Activated T-cell treated with anti-CD3 and anti-CD28 coated beads, Interleukin-2, amount 50 U/mL, for 24 hours (primary cell): ENCODE results near the gene UNC45A.
A peak's percentile ranks its signal among the peaks of the same experiment; 100 is the strongest.
"Not testable (repeated sequence)": the region's sequence is repeated elsewhere in the genome, so short reads cannot be mapped to it uniquely, and the experiment has no call there.

Experiments used
- DNase-seq: peaks from one replicate; pipeline ENCODE4 v3.0.0-alpha.2; 2020
- H3K27ac Mint-ChIP-seq: 2 replicates; pipeline ENCODE4 v1.8.0; 2020; ENCODE audit warnings: mild to moderate bottlenecking, mixed read lengths
- H3K27me3 Mint-ChIP-seq: 2 replicates; pipeline ENCODE4 v1.8.0; 2020; ENCODE audit warnings: mixed read lengths
- H3K36me3 Mint-ChIP-seq: 2 replicates; pipeline ENCODE4 v1.8.0; 2020; ENCODE audit warnings: low read depth, mixed read lengths
- H3K4me1 Mint-ChIP-seq: 2 replicates; pipeline ENCODE4 v1.8.0; 2020; ENCODE audit warnings: low read depth, mixed read lengths
- H3K4me3 Mint-ChIP-seq: 2 replicates; pipeline ENCODE4 v1.8.0; 2020; ENCODE audit warnings: mild to moderate bottlenecking, moderate library complexity, mixed read lengths
- H3K9me3 Mint-ChIP-seq: 2 replicates; pipeline ENCODE4 v1.8.0; 2020; ENCODE audit warnings: mixed read lengths

Gene UNC45A

GRCh38 chr15:90918835-90919234 lies 16.2 kb upstream of the UNC45A start:
- H3K4me3 Mint-ChIP-seq = no peak overlapping the region
- H3K36me3 Mint-ChIP-seq = peaks cover 94% of the 10 kb centered on the region
- H3K4me1 Mint-ChIP-seq = peaks cover 20% of the 10 kb centered on the region
- H3K9me3 Mint-ChIP-seq = no peaks in the 10 kb centered on the region
- H3K27ac Mint-ChIP-seq = no peak overlapping the region
- no peaks in the 10 kb centered on the region for H3K27me3 Mint-ChIP-seq
- DNase-seq = no peak

- no peak for DNase-seq
- Mint-ChIP-seq H3K27ac (peak overlapping the region; percentile 86), H3K27me3 (no peaks in the 10 kb centered on the region), H3K4me3 (no peak overlapping the region), H3K4me1 (peaks cover 32% of the 10 kb centered on the region), H3K36me3 (peaks cover 73% of the 10 kb centered on the region), H3K9me3 (no peaks in the 10 kb centered on the region)
Measured at GRCh38 chr15:90921887-90922286, 13.2 kb upstream of the UNC45A start.

GRCh38 chr15:90922712-90923322 lies 12.3 kb upstream of the UNC45A start:
- peaks cover 32% of the 10 kb centered on the region for H3K4me1 Mint-ChIP-seq
- peak; percentile 46 for DNase-seq
- peaks cover 64% of the 10 kb centered on the region for H3K36me3 Mint-ChIP-seq
- H3K9me3 Mint-ChIP-seq, H3K4me3 Mint-ChIP-seq, H3K27me3 Mint-ChIP-seq: not testable (repeated sequence)
- peak overlapping the region; percentile 86 for H3K27ac Mint-ChIP-seq

- Mint-ChIP-seq H3K27ac (peak overlapping the region; percentile 86), H3K4me3 (no peak overlapping the region), H3K27me3 (no peaks in the 10 kb centered on the region), H3K36me3 (peaks cover 49% of the 10 kb centered on the region), H3K9me3 (no peaks in the 10 kb centered on the region), H3K4me1 (peaks cover 38% of the 10 kb centered on the region)
- DNase-seq = no peak
Measured at GRCh38 chr15:90924375-90924774, 10.7 kb upstream of the UNC45A start.

- not testable (repeated sequence) for H3K27ac Mint-ChIP-seq, H3K27me3 Mint-ChIP-seq, H3K9me3 Mint-ChIP-seq, H3K4me3 Mint-ChIP-seq, DNase-seq
- Mint-ChIP-seq H3K4me1 (peaks cover 56% of the 10 kb centered on the region), H3K36me3 (peaks cover 47% of the 10 kb centered on the region)
Measured at GRCh38 chr15:90926766-90927165, 8.3 kb upstream of the UNC45A start.

- Mint-ChIP-seq H3K36me3 (peaks cover 38% of the 10 kb centered on the region), H3K4me3 (peak overlapping the region; percentile 56), H3K27ac (peak overlapping the region; percentile 35), H3K4me1 (peaks cover 50% of the 10 kb centered on the region)
- not testable (repeated sequence) for H3K27me3 Mint-ChIP-seq, DNase-seq, H3K9me3 Mint-ChIP-seq
Measured at GRCh38 chr15:90928106-90928505, 7.0 kb upstream of the UNC45A start.

- DNase-seq = no peak
- Mint-ChIP-seq H3K27me3 (no peaks in the 10 kb centered on the region), H3K4me3 (peak overlapping the region; percentile 97)
Measured at GRCh38 chr15:90929246-90930019, 5.7 kb upstream of the UNC45A start.

GRCh38 chr15:90930861-90931574 lies 4.1 kb upstream of the UNC45A start:
- Mint-ChIP-seq H3K4me1 (peaks cover 54% of the 10 kb centered on the region), H3K27ac (peak overlapping the region; percentile 99), H3K36me3 (peaks cover 30% of the 10 kb centered on the region), H3K27me3 (no peaks in the 10 kb centered on the region), H3K9me3 (no peaks in the 10 kb centered on the region), H3K4me3 (peak overlapping the region; percentile 97)
- DNase-seq = no peak

More at GRCh38 chr15:90929246-90930019, 5.7 kb upstream of the UNC45A start:
- Mint-ChIP-seq H3K36me3 (peaks cover 29% of the 10 kb centered on the region), H3K4me1 (peaks cover 49% of the 10 kb centered on the region), H3K27ac (peak overlapping the region; percentile 99), H3K9me3 (no peaks in the 10 kb centered on the region)

GRCh38 chr15:90931575-90931827 lies 3.6 kb upstream of the UNC45A start:
- H3K4me1 Mint-ChIP-seq = peaks cover 59% of the 10 kb centered on the region
- H3K4me3 Mint-ChIP-seq = peak overlapping the region; percentile 97
- H3K36me3 Mint-ChIP-seq = peaks cover 34% of the 10 kb centered on the region
- peak overlapping the region; percentile 99 for H3K27ac Mint-ChIP-seq
- no peak for DNase-seq
- H3K27me3 Mint-ChIP-seq = no peaks in the 10 kb centered on the region
- H3K9me3 Mint-ChIP-seq = no peaks in the 10 kb centered on the region

- peaks cover 65% of the 10 kb centered on the region for H3K4me1 Mint-ChIP-seq
- H3K4me3 Mint-ChIP-seq = peak within 1 kb of the TSS; percentile 97
Measured at GRCh38 chr15:90931828-90932659, 3.0 kb upstream of the UNC45A start, which contains the start of gene HDDC3. TSS of gene HDDC3 (minus strand) at chr15:90932549. CDS start at chr15:90932540, 9 bp downstream.

GRCh38 chr15:90932660-90932991 lies 2.5 kb upstream of the UNC45A start:
- peaks cover 41% of the 10 kb centered on the region for H3K36me3 Mint-ChIP-seq
- DNase-seq = no peak
- H3K27me3 Mint-ChIP-seq = no peaks in the 10 kb centered on the region
- peak overlapping the region; percentile 99 for H3K27ac Mint-ChIP-seq
- H3K9me3 Mint-ChIP-seq = no peaks in the 10 kb centered on the region
- H3K4me1 Mint-ChIP-seq = peaks cover 66% of the 10 kb centered on the region
- peak overlapping the region; percentile 97 for H3K4me3 Mint-ChIP-seq

More at GRCh38 chr15:90931828-90932659, 3.0 kb upstream of the UNC45A start, which contains the start of gene HDDC3:
- Mint-ChIP-seq H3K9me3 (no peaks in the 10 kb centered on the region), H3K27ac (peak within 1 kb of the TSS; percentile 99), H3K27me3 (no peaks in the 10 kb centered on the region), H3K36me3 (peaks cover 40% of the 10 kb centered on the region)
- DNase-seq = peak; percentile 96

GRCh38 chr15:90933301-90933700 lies 1.8 kb upstream of the UNC45A start:
- no peak for DNase-seq
- H3K9me3 Mint-ChIP-seq = no peaks in the 10 kb centered on the region
- H3K4me1 Mint-ChIP-seq = peaks cover 65% of the 10 kb centered on the region
- peak overlapping the region; percentile 99 for H3K27ac Mint-ChIP-seq
- no peaks in the 10 kb centered on the region for H3K27me3 Mint-ChIP-seq
- H3K36me3 Mint-ChIP-seq = peaks cover 47% of the 10 kb centered on the region
- H3K4me3 Mint-ChIP-seq = no peak overlapping the region

- peaks cover 59% of the 10 kb centered on the region for H3K4me1 Mint-ChIP-seq
- no peaks in the 10 kb centered on the region for H3K9me3 Mint-ChIP-seq
- no peaks in the 10 kb centered on the region for H3K27me3 Mint-ChIP-seq
- peak; percentile 89 for DNase-seq
- peak overlapping the region; percentile 96 for H3K27ac Mint-ChIP-seq
- H3K36me3 Mint-ChIP-seq = peaks cover 53% of the 10 kb centered on the region
- H3K4me3 Mint-ChIP-seq = peak overlapping the region; percentile 88
Measured at GRCh38 chr15:90934256-90934948, 683 bp upstream of the UNC45A start.

GRCh38 chr15:90936823-90937222 lies 1.7 kb downstream of the UNC45A start:
- Mint-ChIP-seq H3K27ac (peak overlapping the region; percentile 96), H3K4me1 (peaks cover 40% of the 10 kb centered on the region), H3K4me3 (peak overlapping the region; percentile 88), H3K27me3 (no peaks in the 10 kb centered on the region), H3K36me3 (peaks cover 55% of the 10 kb centered on the region), H3K9me3 (no peaks in the 10 kb centered on the region)
- no peak for DNase-seq
